ENCODE data around the gene EHD4. TPM values are rescaled to one million over a fixed set of nuclear protein-coding genes. Genes with fewer than 3 reads are reported as not detected.
A peak's percentile ranks its signal among the peaks of the same experiment; 100 is the strongest.

The EHD4 gene
- polyA plus RNA-seq, 1 donor: 13.2 TPM

DNA sequence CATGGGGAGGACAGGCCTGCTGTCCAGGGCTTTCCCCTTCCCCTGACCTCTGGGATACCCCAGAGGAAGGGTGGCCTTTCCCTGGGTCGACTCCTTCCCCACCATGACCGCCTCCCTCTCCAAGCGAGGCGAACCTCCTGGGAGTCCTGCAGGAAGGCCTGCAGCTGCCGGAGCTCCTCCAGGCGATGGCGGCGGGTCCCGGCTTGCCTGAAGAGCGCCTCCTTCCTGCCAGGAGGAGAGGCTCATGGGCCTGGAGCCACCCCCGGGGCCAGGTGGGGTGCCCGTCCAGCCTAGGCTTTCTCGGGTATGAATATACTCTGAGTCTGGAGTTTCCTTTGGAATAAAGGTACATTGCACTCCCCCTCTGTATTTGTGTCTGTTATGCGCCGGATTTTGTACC, 113.6 kb downstream of the EHD4 start:
- no peak for DNase-seq

DNA sequence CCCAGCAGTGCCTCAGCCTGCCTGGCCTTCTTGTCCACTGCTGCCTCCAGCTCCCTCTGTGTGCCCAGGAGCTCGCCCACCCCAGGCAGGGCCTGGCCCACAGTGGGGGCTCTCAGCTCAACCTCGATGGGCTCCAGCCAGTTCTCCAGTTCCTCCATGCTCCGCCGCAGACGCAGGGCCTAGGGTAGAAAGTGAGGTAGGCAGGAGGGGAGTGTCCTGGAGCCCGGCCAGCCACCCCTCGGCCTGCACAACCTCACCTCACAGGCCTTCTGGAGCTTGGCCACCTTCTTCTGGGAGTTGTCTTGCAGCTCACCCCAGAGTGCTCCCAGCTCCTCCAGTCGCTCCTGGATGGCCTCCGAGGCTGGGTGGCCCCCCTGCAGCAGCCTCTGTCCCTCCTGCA, 115.0 kb downstream of the EHD4 start:
- DNase-seq: no peak

DNA sequence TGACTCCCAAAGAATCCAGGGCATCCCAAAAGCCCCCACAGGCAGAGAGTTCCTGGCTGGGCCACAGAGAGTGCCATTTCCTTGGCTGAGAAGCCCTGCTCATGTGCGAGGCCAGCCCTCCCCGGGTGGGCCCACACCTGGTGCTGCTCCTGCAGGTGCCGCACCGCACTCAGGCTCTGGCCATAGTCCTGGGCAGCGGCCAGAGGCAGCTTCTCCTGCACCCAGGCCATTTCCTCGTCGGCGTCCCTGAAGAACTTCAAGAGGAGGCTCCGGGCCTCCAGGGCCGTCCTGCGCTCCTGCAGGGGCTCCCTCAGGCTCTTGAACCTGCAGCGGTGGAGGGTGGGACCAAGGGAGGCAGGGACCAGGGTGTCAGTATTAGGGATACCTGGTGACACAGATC, 115.6 kb downstream of the EHD4 start:
- DNase-seq: no peak

DNA sequence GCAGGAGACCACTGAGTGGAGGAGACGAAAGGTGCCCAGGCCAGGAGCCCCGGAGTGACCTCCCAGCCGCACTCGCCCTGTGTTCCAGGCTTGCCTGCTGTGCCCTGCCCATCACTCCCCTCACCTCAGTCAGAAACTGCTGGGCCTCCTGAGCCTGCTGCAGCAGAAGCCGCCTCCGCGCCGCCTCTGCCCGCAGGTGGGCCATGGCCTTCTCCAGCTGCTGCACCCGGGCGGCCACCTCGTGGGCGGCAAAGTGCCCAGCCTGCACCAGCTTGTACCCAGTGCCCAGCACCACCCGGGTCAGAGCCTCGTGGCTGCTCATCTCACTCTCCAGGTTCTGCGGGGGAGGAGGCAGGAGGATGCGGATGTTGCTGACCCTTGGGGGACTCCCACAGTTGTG, 116.1 kb downstream of the EHD4 start:
- DNase-seq: no peak

DNA sequence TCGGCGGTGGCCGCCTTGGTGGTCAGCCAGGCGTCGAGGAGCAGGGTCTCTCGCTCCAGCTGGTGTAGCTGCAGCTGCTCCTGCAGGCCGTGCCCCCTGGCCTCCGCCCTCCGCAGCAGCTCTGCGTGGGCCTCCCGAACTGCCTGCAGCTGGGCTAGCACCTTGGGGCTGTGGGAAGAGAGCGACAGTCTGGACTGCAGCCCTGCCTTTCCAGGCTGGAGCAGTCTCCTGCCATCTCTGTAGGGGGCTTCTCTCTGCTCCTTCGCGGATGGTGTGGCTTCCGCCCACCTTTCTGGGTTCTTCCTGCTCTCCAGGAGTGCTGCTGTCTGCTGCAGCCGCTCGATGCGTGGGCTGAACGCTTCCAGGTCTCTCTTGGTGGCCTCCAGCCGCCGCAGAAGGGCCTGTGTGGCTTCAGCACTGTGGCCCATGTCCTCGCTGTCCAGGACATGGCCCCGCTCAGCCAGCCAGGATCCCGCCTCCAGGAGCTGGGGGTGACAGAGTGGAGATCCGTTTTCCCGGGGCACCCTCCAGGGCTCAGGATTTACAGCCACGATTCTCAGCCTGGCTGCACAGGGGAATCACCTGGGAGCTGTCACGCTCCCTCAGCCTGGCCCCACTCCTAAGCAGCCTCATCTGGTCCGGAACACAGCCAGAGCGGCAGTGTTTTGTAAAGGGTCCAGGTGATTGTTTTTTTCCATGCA, 116.9 kb downstream of the EHD4 start:
- DNase-seq: peak; percentile 59

DNA sequence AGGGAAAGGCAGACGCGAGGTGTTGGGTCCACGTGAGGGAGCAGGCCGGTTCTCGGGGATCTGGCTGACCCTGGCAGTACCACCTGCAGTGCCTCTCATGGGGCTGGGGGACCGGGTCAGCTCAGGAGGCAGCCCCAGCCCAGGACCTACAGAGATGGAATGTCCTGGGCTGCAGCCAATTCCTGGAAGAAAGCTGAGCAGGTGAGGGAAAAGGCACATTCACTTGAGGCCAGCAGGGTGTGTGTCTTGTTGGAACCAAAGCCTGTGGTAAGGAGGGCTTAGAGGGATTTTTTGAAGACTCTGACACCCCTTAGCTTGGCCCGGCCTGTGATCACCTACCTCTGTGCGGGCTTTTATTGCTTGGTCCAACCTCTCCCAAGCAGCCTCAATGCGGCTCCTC, 117.9 kb downstream of the EHD4 start:
- no peak for DNase-seq

DNA sequence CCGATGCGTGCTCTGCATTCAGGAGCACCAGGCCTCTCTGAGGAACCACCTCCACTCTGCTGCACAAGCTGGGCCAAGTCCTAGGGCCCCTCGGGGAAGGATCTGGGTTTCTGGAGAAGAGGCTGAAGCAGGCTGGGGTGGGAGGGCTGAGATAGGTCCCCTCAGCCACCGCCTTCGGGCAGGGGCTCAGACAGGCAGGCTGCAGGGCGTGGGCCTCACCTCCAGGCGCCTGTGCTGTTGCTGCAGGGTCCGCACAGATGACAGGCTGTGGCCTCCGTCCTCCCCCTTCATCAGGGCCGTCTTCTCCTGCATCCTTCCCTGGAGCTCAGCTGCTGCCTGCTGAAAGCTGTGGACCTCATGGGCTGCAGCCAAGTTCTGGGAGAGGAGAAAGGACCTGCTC, 118.5 kb downstream of the EHD4 start:
- no peak for DNase-seq

DNA sequence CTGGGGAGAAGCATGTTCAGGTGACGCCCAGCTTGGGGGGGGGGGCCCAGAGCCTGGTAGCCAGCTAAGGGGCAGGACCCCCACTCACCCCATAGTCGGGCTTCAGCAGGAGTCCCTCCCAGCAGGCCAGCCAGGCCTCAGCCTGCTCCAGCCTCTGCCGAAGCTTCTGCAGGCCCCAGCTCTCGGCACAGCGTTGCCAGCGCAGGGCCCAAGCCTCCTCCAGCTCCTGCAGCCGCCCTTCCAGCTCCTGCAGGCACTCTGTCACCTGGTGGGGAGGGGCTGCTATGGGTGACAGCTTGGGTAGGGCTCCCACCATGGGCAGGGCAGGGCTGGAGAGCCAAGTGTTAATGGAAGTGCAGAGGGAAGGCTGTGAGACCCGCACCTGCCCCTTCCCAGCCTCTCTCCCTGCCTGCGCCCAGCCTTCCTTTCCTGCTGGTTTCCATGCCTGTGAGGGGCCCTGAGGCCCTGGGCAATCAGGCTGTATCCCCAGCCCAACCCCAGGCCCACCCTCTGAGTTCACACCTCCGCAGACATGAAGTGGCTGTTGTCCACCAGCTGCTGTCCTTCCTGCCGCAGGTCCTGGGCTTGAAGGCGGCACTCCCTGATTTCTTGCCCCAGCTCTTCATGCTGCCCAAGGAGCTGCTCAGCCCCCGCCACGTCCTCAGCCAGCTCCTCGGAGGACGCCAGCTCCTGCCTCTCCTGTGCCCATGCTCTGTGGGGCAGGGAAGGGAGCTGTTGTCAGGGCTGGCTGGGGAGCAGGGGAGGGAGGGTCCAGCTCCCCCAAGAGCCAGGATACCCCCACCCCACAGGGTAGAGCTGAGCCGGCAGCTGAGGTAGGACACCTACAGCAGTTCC, 119.4 kb downstream of the EHD4 start:
- no peak for DNase-seq

DNA sequence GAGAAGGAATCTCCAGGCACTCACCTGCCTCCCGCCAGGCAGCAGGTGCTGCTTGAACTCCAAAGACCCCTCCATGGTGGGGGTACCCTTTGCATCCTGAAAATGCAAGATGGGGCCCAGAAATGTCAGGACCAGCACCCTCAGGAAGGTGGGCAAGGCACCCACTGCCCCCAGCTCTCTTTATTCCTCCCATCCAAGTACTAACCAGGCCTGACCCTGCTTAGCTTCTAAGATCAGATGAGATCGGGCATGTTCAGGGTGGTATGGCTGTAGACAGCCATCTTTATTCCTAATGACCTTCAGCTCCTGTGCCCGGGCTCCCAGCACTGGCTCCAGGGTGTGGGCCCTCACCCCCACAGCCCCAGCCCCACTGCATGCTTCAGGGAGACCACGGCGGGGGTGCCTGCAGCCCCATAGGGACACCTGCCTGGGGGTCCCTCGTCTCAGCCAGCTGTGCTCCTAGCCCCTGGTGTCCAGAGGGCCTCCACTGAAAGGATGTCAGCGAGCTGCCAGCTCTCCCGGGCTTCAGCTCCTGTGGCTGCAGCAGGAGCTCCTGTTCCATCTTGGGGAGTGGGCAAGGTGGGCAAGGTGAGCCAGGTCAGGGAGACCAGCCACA, 120.5 kb downstream of the EHD4 start:
- DNase-seq: no peak

DNA sequence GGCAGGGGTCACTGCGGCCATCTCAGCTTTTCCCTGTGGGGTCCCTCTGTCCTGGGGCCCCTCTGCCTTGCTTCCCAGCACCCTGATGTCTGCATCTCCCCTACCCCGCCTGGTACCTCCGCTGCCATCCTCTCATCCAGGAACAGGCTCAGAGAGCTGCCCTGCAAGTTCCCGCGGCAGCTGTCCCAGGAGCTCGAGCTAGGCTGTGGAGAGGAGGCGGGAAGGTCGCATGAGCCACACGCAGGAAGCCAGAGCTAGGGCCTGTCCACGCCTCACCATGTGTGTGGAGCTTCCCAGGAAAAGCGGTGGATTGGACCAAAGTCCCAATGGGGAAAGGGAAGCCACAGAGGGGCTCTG, 121.2 kb downstream of the EHD4 start:
- DNase-seq: no peak

DNA sequence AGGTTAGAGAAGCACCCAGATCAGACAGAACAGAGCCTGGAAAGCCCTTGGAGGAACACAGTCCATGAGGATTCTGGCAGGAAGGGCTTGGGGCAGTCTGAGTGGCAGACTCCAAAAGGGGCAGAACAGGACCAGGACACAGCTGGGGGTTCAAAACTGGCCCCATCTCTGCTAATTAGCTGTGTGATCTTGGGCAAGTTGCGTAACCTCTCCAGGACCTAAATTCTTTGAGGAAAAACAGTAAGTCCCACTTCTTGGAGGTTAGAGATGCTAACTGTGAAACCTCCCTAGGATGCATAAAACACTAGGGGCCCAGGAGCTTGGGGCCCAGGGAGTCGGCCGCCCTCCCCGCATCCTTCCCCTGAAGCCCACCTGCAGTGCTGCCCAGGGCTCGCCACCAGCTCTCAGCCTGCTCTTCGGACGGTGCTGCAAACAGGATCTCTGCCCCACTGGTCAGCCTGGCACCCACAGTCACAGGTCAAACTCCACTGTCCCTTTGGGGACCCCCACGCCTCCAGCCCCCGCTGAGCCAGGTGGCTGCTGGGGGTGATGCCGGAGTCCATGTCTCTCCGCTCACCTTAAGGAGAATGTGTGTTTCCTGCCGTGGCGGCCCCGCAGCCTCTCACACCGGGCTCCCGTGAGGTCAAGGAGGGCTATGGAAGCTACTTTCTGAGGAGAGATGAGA, 121.7 kb downstream of the EHD4 start:
- DNase-seq: no peak

DNA sequence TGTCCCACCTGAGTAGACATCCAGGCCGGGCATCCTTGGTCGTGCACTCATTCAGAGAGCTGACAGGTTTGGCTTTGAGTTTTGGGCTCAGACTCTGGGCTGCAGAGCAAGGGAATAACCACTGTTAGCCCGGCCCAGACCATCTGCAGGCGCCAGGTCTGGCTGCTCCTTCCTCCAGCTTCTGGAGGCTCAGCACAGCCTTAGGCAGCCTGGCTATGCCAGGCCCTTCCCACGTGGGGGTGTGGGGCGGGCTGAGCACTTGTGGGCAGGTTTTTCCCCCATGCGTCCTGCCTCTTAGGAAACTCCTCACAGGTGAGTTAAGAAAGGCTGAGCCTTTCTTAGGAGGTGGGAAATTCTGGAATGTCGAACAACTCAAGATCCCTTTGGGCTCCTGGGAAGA, 122.5 kb downstream of the EHD4 start:
- DNase-seq: no peak

DNA sequence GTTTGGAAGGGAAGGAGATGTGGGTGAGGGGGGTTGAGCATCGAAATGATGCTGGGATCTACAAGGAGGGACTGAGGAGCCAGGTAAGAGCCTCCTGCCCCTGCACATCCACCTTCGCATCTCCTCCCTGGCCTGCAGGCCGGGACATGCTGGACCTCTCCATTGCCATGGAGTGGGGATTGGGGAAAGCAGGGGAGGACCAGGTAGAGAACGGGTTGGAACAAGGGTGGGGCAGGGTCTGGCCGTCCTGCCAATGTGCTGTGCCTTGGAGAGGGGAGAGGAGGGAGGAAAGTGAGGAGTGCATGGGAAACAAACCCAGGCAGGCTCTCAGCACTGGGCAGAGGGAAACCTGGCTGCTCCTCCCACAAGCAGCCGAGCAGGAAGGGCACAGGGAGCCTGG, 123.2 kb downstream of the EHD4 start:
- no peak for DNase-seq

DNA sequence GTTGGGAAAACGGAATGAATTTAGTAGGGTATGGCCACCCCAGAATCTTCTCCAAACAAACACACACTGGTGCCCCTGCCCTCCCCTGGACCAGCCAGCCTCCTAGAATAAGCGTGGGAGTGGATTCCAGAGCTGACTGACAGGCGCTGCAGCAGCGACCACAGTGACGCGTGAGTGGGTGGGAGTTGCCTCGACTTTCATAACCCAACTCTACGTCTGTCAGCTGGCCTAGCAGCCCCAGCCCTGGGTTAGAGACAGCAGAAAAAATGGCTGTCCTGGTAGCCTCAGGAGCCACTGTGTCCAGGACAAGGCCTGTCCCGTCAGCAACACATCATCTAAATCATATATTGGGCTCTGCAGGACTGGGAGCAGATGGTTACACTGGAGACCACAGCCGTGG, 123.7 kb downstream of the EHD4 start:
- no peak for DNase-seq

DNA sequence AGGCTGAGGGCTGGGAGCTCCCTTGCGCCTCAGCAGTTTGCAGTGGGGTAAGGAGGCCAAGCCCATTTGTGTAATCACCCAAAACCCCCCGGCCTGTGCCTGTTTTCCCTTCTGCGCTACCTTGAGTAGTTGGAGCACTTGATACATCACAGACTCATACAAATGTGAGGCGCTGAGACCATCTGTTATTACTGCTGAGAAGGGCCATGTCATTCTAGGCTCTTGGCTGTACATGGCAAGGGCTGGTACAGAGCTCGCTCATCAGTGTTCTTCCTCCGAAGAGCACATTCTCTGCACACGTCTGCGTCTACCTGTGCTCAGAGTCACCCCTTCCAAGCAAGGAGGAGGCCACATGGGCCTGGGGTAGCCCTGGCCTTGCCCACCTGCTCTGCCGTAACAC, 124.4 kb downstream of the EHD4 start:
- no peak for DNase-seq

DNA sequence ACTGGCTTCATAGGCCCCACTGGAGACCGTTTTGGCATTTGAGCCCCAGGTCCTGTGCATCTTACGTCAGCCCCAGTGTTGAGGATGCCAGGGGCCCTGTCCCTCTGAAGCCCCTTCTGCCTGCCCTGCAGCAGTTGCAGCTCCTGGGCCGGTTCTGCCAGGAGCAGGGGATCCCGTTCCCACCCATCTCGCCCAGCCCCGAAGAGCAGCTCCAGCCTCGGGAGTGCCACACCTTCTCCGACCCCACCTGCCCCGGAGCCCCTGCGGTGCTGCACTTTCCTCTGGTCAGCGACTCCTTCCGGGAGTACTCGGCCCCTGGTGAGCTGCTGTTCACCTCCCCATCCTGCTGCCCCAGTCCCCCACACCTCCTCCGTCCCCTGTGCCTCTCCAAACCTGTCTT, 125.2 kb downstream of the EHD4 start:
- no peak for DNase-seq

Other genes with a start within 250 kb of the EHD4 start
- gene MAPKBP1, start 198.1 kb downstream of the EHD4 start, polyA plus RNA-seq (ENCODE audit: insufficient read length): 19.7 TPM
- 13.6 TPM for gene JMJD7, start 144.5 kb downstream of the EHD4 start, polyA plus RNA-seq (ENCODE audit: insufficient read length)
- gene PLA2G4B, start 133.7 kb downstream of the EHD4 start, polyA plus RNA-seq (ENCODE audit: insufficient read length): 16.4 TPM
- 2.8 TPM for gene SPTBN5, start 78.5 kb downstream of the EHD4 start, polyA plus RNA-seq (ENCODE audit: insufficient read length)
- not detected for gene PLA2G4E, start 48.5 kb upstream of the EHD4 start, polyA plus RNA-seq (ENCODE audit: insufficient read length)
- 0.07 TPM for gene PLA2G4D, start 122.0 kb upstream of the EHD4 start, polyA plus RNA-seq (ENCODE audit: insufficient read length)
- gene PLA2G4F, start 184.1 kb upstream of the EHD4 start, polyA plus RNA-seq (ENCODE audit: insufficient read length): 25.0 TPM
- gene VPS39, start 235.7 kb upstream of the EHD4 start, polyA plus RNA-seq (ENCODE audit: insufficient read length): 98.5 TPM

All from left kidney (tissue), 2 donors.